Right renal pelvis (tissue), 4 donors: ENCODE results near the gene PPFIA2. TPM values are rescaled to one million over a fixed set of nuclear protein-coding genes. Genes with fewer than 3 reads are reported as not detected.

Source experiments
- DNase-seq, 4 donors: peaks; one replicate each; pipeline ENCODE4 v3.0.0-alpha.2; 2013; ENCODE audit warnings: low read depth in 4 of 4, low spot score in 3 of 4, missing footprints in 1 of 4
- polyA plus RNA-seq, 4 donors: library from polyadenylated mRNA; unstranded; fragments of 120-200 nt; gene quantifications; one replicate each; pipeline ENCODE4 v1.2.1, GENCODE V29; 2013; ENCODE audit not compliant: insufficient read length in 4 of 4

PPFIA2 gene
- 1 to 10 TPM; 3.5 to 5.9 (median 4.6) TPM for polyA plus RNA-seq

DNA sequence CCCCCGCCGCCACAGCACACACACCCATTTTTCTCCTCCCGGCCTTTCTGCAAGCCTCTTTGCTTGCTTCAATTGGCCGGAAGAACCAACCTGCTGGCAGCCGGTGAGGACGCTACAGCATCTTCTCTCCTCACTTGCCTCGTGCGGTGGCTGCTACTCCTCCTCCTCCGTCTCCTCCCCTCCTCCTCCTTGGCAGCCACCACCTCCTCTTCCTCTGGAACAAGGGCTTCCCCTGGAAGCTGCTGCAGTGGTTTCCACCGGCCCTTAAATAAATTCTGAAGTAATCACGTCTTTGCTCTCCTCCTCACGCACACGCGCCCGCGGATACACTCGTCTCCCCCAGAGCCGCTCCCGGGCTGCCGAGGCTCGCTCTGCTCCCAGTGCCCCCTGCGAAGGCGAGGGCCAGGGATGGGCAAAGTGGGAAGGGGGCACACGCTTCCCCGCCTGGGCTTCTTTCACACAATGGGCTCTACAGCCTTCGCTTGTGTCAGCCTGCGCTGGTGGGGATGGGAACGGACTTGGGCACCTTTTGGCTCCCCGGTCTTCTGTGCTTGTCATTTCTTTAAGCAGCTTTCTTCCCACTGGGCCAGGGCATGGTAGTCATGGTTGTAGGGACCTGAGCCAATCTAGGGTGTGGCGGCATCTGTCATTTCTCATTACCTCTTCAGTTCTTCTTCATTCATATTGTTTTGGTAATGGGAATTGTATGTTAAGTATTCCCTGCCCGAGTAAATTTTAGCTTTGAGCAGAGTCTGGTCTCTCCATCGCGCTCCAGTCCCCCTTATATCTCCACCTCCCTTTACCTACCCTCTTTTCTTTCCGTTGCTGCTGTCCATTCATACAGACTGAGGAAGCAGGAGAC, at the start of gene PPFIA2:
PPFIA2 (minus strand) TSS at position 161 of the 862 bp plus-strand sequence.
- peak in 3 of 4 donors; percentile 7 to 29 (median 13) for DNase-seq

DNA sequence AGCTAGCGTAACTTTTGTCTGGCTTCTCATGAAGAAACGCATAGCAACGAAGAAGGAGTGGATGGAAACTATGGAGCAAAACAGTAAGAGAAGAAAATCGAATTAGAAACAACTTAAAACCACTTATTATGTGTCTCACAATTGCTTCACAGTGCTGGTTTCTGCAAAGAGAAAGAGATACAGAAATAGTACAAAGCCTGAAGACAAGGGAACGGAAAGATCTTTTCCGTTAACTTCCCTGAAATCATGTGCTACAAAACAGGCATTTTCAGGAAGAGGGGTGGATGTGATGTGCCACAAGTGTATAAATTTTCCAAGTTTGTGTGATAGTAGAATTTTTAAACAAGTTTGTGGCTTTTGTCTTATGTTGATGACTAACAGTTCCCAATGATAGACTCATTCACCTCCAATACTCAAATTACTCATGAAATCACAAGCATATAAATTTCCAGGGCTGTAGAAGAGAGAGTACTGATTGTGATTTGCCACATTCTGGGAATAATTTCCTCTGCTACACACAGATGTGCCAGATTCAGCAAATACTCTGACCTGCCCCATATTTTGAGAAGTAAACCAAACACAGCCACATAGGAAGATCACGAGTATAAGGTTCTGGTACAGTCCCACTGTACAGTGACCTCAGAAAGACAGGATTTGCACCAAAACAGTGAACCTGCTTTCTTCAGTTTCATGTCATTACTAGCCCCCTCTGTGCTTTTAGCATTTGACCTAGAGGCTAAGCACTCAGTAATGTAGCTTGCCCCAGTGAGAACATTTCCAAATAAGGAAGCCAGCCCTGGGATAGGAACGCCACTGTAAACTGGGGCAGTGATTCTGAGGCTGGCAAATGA, 41.4 kb upstream of the PPFIA2 start:
- no peak for DNase-seq

DNA sequence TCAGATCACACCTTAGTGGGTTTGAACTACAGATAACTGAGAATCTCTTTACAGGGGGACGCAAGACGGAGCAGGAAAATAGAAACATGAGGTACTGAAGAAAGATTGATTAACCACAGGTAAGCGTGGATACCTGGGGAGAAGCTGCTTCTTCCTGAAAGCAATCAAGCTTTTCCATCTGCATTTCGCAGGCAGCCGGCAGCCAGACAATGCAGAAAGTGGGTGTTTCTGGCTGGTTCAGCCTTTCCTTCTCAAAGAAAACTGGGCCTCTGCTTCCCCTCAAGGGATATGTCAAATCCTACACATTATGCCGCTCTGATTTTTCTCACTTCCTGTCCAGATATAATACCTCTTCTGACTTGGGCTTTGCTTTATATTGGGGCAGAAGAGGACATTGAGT, 39.1 kb upstream of the PPFIA2 start:
- DNase-seq, result no peak

DNA sequence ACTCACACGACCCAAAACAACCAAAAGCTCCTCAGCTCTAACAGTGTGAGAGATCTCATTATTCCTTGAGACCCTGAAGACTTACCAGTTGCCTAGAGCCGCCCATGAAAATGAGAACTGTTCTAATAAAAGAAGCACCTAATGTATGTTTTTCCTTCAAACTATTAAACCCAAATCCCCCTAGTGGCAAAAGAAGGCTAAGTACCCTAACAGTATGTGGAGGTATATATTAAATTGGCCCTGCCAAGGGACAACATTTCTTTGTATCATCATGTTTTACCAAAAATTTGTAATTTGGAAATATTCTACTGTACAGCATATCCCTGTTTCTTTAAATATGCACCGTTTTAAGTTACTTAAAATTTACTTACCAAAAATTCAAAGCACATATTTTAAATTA, 38.0 kb upstream of the PPFIA2 start:
- no peak for DNase-seq

DNA sequence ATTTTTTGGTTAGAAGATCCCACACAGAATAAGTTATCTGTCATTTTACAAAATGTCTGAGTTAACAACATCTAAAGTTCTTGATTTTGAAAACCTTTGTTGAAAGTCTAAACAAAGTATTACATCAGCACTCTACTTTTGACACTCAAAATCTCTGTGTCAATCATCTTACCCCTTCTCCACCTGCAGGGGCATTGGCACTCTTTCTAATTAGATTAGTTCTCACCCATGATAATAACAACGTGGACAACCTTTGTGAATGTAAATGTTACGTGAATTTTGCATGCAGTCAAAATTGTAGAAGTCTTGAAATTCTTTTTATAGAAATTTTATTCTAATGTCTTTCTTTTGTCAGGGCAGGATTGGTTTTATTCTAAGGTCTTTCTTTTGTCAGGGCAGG, 33.5 kb upstream of the PPFIA2 start:
- no peak for DNase-seq

DNA sequence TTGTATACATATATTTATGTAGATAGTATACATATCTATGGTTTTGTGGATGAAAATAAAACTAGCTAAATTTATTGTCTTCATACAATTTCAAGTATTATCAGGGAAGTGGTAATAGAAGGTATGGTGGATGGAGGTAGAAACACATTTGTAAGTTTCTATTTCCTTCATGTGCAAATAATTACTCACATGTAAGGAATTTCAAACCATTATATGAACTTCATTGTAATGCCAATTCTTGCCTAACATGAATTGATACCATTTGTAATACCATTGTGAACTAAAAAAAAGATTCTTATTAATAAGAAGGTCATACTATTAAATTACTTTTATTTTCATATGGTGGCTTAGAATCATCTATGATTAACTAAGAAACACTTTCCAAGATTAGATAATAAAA, 20.1 kb upstream of the PPFIA2 start:
- DNase-seq, result no peak

DNA sequence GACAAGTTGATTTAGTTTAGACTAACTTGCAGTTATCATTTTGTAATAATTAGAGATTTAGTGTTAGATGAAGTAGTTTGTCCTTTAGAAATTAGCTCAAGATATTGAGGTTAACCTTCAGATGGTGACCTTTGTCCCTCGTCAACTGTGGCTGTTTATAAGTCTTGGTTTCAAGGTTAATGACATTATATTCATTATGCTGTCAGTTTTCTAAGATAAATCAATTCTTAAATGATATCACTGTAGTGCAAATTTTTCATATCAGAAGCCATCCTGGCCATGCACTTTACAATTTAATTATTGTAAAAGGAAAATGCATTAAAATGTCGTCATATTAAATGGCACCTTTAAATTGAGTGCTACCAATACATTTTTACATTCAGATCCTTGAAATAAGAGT, 19.6 kb upstream of the PPFIA2 start:
- no peak for DNase-seq

DNA sequence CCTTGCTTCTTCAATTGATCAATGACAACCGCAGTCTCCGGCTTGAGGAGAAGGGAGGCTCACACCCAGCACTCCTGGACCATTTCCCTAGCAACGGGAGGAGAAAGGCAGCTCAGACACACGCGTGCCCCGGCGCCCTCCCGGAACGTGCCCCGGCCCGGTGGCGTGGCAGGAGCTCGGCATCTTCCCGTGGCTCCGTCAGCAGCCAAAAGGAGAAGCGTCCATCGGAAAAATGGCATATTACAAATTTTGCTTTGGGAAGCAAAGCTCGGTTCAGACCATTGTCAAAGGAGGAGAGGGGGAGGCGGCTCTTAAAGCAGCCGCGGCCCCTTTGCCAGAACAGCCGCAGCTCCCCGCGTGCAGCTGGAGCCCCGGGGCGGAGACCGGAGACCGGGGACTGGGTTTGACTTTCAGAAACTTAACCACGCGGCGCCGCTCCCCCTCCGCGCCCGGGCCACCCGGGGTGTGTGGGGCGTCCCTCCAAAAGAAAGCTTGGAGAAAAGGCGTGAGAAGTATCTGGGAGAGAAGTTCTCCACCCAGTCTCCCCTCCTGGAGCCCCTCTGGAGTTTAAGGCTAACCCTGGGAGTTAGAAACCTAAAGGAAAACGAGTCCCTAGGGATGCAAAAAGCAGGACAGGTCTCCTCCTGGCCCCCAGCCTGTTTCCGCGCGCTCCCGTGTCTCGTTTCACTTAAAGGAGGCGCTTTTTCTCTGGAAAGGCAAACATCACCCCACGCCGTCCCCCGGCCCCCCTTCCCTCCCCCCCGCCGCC, 545 bp downstream of the PPFIA2 start:
- DNase-seq, result peak in 3 of 4 donors; percentile 12 to 23 (median 14)

DNA sequence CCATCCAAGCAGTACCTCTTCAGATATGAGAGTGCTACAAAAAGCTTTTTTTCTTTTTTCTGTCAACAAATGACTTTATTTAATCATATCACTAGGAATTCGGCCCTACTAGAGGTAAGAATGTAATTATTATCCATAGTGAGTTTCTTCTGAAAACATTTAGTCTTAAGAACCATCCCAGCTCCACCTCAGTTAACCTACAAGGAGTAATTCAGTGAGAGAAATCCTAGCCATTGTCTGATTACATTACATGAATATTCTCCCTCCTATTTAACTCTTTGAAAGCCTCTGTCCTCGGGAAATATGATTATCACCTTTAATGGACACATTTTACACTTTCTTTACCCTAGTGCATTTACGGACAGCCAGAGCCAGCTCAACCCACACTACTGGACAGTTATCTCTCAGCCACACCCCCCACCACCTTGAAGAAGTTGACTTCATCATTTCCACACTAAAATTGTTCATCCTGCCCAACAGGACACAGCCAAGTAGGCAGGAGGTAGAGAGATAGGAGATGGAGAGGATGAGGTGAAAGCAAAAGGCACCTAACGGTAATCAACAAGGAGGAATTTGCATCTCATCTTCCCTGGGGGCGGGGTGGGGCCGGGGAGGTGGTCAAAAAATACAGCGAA, 1.3 kb downstream of the PPFIA2 start:
- DNase-seq, result no peak

DNA sequence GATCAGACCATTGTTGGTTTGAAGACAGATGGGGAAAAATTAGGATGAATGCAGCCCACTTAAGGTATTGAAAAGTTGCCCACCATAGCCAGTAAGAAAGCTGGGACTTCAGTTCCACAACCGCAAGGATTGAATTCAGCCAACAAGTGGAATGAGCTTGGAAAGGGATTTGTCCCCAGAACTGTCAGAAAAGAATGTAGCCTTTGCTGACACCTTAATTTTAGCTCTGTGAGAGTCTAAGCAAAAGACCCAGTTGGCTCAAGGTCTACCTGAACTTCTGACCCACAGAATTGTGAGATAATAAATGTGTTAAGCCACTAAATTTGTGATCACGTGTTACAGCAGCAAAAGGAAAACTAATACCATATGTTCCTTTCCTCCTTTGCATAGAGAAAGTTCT, 29.4 kb downstream of the PPFIA2 start:
- no peak for DNase-seq

DNA sequence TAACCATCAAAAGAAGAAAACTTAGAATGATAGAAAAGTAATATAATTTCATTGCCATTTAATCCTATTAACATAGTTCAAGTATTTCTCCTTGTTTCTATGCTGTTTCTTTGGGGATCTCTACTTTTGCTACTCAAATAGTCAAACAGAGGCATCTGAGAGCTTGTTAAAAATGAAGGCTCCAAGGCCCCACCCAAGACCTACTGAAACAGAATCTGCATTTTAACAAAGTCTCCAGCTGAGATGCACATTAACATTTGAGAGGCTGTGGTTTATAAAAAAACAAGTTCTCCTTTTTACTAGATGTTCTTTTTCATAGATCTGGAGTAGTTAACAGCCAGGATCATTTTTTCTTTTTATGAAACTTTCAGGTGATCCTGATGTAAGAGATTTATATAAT, 31.8 kb downstream of the PPFIA2 start:
- no peak for DNase-seq

DNA sequence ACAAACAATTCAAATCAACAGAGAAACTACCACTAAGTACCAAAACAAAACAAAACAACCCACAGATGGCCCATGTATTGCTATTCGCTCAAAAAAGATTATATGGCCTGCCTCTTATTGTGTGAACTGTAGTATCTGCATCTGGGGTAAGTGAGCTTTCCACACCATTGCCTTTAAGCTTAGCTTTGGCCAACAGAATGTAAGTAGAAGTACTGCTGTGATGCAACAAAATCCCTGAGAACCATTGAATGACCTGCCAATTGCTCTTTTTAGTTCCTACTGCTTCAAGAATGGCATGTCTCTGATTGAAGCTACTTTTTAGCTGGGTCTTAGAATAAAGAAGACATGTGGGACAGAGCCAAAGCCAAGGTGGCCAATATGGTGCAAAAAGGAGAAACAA, 32.5 kb downstream of the PPFIA2 start:
- DNase-seq, result no peak

DNA sequence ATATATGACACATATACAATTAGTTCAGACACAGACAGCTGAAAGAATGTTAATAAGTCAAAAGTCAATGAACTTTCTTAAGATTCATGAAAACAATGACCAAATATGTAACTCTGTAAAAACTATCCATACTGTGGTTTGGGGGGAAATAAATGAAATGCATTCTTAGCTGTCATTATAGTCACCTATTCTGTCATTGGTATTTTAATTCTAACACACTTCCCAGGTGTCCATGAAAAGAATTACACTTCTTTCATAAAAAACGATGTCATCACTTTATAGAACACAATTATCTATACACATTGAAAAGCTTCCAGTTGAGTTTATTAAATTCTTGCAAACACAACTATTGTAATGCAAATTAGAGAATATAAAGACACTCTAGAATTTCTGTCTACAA, 35.8 kb downstream of the PPFIA2 start:
- DNase-seq, result no peak

DNA sequence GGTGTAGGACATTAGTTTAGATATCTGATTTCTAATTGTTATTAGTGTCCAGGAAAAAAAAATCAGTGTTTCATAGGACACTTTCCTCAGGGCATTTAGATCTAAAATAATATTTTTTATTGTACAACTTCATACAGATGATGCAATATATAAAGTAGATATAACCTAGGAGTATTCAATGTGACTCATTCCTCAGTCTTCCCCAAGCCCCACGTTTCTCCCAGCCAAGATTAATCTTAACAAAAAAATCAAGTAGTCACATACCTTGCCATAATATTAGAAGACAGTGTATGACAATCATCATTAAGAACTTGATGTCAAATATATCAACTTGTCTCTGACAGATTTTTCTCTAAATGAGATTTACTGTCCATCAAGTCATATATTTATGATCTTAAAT, 37.1 kb downstream of the PPFIA2 start:
- no peak for DNase-seq

DNA sequence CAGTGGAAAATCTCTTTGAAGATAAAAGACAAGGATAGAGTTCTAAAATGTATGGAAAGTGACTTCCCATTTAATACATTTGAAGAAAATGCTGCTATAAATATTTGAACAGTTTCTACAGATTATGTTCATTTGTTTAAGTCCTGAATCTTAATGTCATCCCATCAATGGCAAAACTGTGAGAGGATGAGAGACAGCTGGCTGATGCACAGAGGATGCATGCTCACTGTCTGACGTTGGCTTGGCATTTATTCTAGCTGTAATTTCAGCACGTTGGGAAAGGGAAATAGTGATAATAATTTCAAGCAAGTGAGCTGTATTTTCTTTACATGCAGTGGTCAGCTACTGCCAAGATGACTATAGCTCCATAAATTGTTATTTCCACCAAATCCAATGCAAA, 40.5 kb downstream of the PPFIA2 start:
- DNase-seq, result no peak

DNA sequence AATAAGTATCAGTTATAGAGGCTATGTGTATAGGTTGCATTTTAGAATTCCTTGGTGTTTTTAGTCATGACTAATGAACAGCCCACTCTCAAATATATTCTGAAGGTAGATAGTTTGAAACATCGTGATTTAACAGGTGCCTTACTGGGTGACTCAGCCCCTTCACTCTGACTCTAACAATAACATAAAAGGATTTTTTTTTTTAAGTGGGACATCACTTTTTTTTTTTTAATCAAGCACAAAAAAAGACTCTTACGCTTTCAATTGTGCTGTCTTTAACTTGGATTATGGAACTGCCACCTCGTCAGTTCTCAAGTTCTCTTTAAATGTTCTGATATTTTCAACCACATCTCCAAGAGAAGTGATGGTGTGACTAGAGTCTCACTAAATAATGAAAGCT, 46.6 kb downstream of the PPFIA2 start:
- DNase-seq, result no peak

DNA sequence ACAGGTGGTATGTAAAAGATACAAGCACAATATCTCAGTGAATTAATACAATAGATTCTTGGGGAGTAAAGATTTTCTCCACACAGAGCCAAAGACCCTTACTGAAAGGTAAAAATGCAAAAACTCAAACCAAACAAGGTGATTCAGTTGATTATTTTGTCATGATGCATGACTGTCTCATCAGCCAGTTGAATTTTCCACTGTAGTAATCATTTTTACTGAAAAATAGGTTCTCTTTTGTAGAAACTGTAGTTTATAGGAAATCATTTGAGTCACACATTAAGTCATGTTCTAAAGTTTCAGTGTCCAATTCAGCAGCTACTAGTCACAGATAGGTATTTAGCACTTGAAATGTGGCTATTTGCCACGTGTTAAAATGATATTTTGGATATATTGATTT, 53.6 kb downstream of the PPFIA2 start:
- no peak for DNase-seq

DNA sequence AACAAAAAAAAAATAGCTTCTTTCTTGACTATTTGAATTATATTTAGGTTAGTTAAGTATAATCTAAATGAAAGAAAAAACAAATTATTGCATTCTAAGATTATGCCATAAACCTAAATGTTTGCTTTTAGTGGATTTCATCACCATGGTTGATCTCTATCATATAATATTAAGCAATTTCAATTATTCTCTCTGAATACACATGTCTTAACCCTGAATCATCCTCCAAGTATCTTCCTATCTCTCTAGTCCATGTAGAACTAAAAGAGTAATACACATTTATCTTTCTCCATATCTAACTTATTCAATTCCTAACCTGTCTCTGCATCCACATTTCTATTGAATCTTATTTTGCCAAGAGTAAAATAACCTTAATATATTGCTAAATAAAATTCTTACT, 59.6 kb downstream of the PPFIA2 start:
- no peak for DNase-seq

DNA sequence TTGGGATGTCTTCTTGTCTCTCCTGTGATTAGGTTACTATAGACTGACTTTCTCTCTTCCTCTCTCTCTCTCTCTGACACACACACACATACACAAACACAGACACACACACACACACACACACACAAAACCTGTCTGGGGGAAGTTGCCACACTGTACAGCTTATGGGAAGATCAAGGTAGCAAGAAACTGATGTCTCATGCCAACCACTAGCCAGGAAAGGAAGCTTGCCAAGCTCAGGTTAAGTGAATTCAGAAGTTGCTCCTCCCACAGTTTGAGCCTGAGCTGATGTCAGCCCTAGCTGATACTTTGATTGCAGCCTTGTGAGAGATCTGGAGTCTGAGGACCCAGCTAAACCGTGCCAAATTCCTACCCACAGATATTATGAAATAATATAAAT, 67.1 kb downstream of the PPFIA2 start:
- DNase-seq, result no peak

DNA sequence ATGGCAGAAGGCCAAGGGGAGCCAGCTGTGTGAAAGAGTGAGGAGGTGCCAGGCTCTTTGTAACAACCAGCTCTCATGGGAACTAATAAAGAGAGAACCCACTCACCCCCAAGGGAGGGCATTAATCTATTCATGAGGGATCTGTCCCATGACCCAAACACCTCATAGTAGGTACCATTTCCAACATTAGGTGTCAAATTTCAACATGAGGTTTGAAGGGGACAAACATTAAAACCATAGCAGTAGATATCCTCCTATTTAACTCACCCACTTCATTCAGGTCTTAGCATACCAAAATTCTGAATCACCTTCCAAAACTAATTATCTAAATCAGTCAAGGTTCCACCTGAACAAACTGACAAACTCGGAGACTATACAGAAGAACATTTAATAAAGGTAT, 75.3 kb downstream of the PPFIA2 start:
- DNase-seq, result no peak

DNA sequence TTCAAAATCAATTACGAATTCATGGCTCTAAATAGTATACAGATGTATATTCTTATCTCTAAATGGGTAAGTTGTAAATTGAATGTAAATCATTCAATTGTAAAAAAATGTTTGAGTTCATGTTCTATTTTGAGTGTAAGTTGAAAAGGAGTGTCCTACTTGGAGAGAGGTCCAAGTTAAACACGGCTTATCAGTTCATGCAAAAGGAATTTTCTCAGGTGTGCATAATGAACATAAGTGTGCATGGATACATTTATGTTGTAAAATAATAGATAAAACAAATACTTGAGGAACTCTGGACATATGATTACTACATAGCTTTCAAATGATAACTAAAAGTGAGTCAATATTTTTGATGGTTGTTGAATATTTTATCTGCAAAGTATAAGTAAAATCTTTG, 79.5 kb downstream of the PPFIA2 start:
- no peak for DNase-seq
